GM23338 (cell line): ENCODE results near the gene ITGB5. TPM values are rescaled to one million over a fixed set of nuclear protein-coding genes. Genes with fewer than 3 reads are reported as not detected.

Experiments used
- ATAC-seq: fragments of 200-7000 bp; cut with Tn5 transposase; 3 replicates; pipeline ENCODE4 v1.9.1; 2020
- DNase-seq: peaks from one replicate; pipeline ENCODE4 v3.0.0-alpha.2; 2015; ENCODE audit warnings: low spot score
- H2AFZ ChIP-seq: fragments of 200-600 bp; sonication (generic); 2 replicates; pipeline ENCODE4 v1.8.0; 2016; ENCODE audit warnings: antibody characterized with exemption, mild to moderate bottlenecking, moderate library complexity
- H3F3A ChIP-seq: fragments of 200-600 bp; sonication (generic); replicated peaks from 2 replicates; pipeline ENCODE4 v1.8.0; 2017; ENCODE audit warnings: antibody characterized with exemption, mixed run types, low read depth
- H3K27ac ChIP-seq: fragments of 200-600 bp; sonication (generic); 2 replicates; pipeline ENCODE4 v1.6.1; 2016; ENCODE audit warnings: low read depth
- H3K27me3 ChIP-seq: fragments of 200-600 bp; sonication (generic); 2 replicates; pipeline ENCODE4 v1.8.0; 2016; ENCODE audit warnings: mild to moderate bottlenecking, mixed run types, moderate library complexity; ENCODE audit not compliant: insufficient read depth
- H3K36me3 ChIP-seq: fragments of 200-600 bp; sonication (generic); 2 replicates; pipeline ENCODE4 v1.8.0; 2016; ENCODE audit warnings: mild to moderate bottlenecking; ENCODE audit not compliant: insufficient read depth
- H3K4me1 ChIP-seq: fragments of 200-600 bp; sonication (generic); 2 replicates; pipeline ENCODE4 v1.8.0; 2016; ENCODE audit warnings: mild to moderate bottlenecking, moderate library complexity; ENCODE audit not compliant: insufficient read depth
- H3K4me2 ChIP-seq: fragments of 200-600 bp; sonication (generic); 2 replicates; pipeline ENCODE4 v1.7.1; 2017; ENCODE audit warnings: mixed run types
- H3K4me3 ChIP-seq: fragments of 200-600 bp; sonication (generic); 2 replicates; pipeline ENCODE4 v1.6.1; 2016; ENCODE audit warnings: mixed run types
- H3K79me2 ChIP-seq: fragments of 200-600 bp; sonication (generic); replicated peaks from 2 replicates; pipeline ENCODE4 v1.8.0; 2017; ENCODE audit warnings: mild to moderate bottlenecking; ENCODE audit not compliant: insufficient read depth
- H3K9me2 ChIP-seq: fragments of 200-600 bp; sonication (generic); 2 replicates; pipeline ENCODE4 v1.8.0; 2017; ENCODE audit not compliant: insufficient read depth
- H4K20me1 ChIP-seq: fragments of 200-600 bp; sonication (generic); replicated peaks from 2 replicates; pipeline ENCODE4 v1.8.0; 2017; ENCODE audit warnings: mild to moderate bottlenecking; ENCODE audit not compliant: insufficient read depth
- H3K27ac Mint-ChIP-seq: 2 replicates; pipeline ENCODE4 v1.8.0; 2020; ENCODE audit warnings: inconsistent platforms, mild to moderate bottlenecking, moderate library complexity, mixed read lengths
- H3K27me3 Mint-ChIP-seq: 3 replicates; pipeline ENCODE4 v1.8.0; 2022; ENCODE audit warnings: low read depth, mild to moderate bottlenecking, moderate library complexity, mixed read lengths, inconsistent platforms; ENCODE audit not compliant: insufficient read depth, poor library complexity
- H3K36me3 Mint-ChIP-seq: 3 replicates; pipeline ENCODE4 v1.8.0; 2021; ENCODE audit warnings: low read depth, mild to moderate bottlenecking, inconsistent platforms, moderate library complexity, mixed read lengths
- H3K4me1 Mint-ChIP-seq: 3 replicates; pipeline ENCODE4 v1.8.0; 2020; ENCODE audit warnings: mild to moderate bottlenecking, inconsistent platforms, mixed read lengths
- H3K4me3 Mint-ChIP-seq: 3 replicates; pipeline ENCODE4 v1.8.0; 2021; ENCODE audit warnings: moderate library complexity, mild to moderate bottlenecking, inconsistent platforms, mixed read lengths
- H3K9me3 Mint-ChIP-seq: 3 replicates; pipeline ENCODE4 v1.8.0; 2020; ENCODE audit warnings: moderate library complexity, mild to moderate bottlenecking, inconsistent platforms, mixed read lengths
- CREB1 ChIP-seq: fragments of 250-450 bp; sonication (Bioruptor Pico); IDR thresholded peaks from 2 replicates; pipeline ENCODE4 v1.5.0; 2020; ENCODE audit warnings: low read depth, mild to moderate bottlenecking, moderate library complexity
- ETS1 ChIP-seq: IDR thresholded peaks from 2 replicates; pipeline ENCODE4 v1.6.1; 2016; ENCODE audit warnings: antibody characterized with exemption
- EZH2 ChIP-seq: fragments of 200-600 bp; sonication (generic); IDR thresholded peaks from one replicate; pipeline ENCODE4 v1.8.0; 2017; ENCODE audit warnings: antibody characterized with exemption, mild to moderate bottlenecking, low read depth; ENCODE audit not compliant: unreplicated experiment
- EZH2phosphoT487 ChIP-seq: fragments of 200-600 bp; sonication (generic); IDR thresholded peaks from one replicate; pipeline ENCODE4 v1.8.1; 2018; ENCODE audit warnings: antibody characterized with exemption; ENCODE audit not compliant: unreplicated experiment
- JUNB ChIP-seq: IDR thresholded peaks from one replicate; pipeline ENCODE4 v1.6.1; 2016; ENCODE audit warnings: antibody characterized with exemption; ENCODE audit not compliant: unreplicated experiment
- NANOG ChIP-seq: IDR thresholded peaks from 2 replicates; pipeline ENCODE4 v1.6.1; 2016; ENCODE audit warnings: antibody characterized with exemption, borderline replicate concordance
- POLR2AphosphoS5 ChIP-seq: IDR thresholded peaks from 2 replicates; pipeline ENCODE4 v1.6.1; 2016; ENCODE audit warnings: antibody characterized with exemption, low read depth
- STAT1 ChIP-seq: IDR thresholded peaks from one replicate; pipeline ENCODE4 v1.6.1; 2016; ENCODE audit warnings: antibody characterized with exemption; ENCODE audit not compliant: unreplicated experiment
- ZNF114 ChIP-seq: fragments of 250-450 bp; sonication (Bioruptor Pico); IDR thresholded peaks from 2 replicates; pipeline ENCODE4 v1.5.0; 2020; ENCODE audit warnings: mild to moderate bottlenecking, moderate library complexity
- ZNF331 ChIP-seq: fragments of 250-450 bp; sonication (Bioruptor Pico); IDR thresholded peaks from 2 replicates; pipeline ENCODE4 v1.5.0; 2020; ENCODE audit warnings: low read depth, mild to moderate bottlenecking, moderate library complexity
- ZNF462 ChIP-seq: fragments of 250-450 bp; sonication (Bioruptor Pico); IDR thresholded peaks from 2 replicates; pipeline ENCODE4 v1.5.0; 2020; ENCODE audit warnings: mild to moderate bottlenecking, moderate library complexity
- polyA plus RNA-seq: library from polyadenylated mRNA; unstranded; fragments of >200 nt; fragmentation: Nextera tagmentation; extraction: Ambion mirVana; gene quantifications from 2 replicates; pipeline ENCODE4 v1.2.1, GENCODE V29; 2016
- total RNA-seq: library from RNA; depleted of rRNA; stranded (reverse); fragments of >200 nt; shearing (Covaris generic); gene quantifications from 2 replicates; pipeline ENCODE4 v1.2.3, GENCODE V29; 2014
- TF ChIP-seq, protein P1 (sequence below): IDR thresholded peaks from one replicate; pipeline ENCODE4 v1.6.1; 2018; ENCODE audit warnings: antibody characterized with exemption; ENCODE audit not compliant: unreplicated experiment
- TF ChIP-seq, protein P2 (sequence below), 2 experiments: fragments of 200-600 bp in 1 of 2; sonication (generic) in 1 of 2; conservative IDR thresholded peaks; 2 replicates each; pipeline versions ENCODE4 v1.5.1 to v1.6.1; 2016 to 2017; ENCODE audit warnings: antibody characterized with exemption in 2 of 2, low read depth in 2 of 2, mild to moderate bottlenecking in 2 of 2, moderate library complexity in 1 of 2

ITGB5 gene
- total and polyA plus RNA-seq, 2 experiments from 2014 or later = 68.2 to 269 TPM

DNA sequence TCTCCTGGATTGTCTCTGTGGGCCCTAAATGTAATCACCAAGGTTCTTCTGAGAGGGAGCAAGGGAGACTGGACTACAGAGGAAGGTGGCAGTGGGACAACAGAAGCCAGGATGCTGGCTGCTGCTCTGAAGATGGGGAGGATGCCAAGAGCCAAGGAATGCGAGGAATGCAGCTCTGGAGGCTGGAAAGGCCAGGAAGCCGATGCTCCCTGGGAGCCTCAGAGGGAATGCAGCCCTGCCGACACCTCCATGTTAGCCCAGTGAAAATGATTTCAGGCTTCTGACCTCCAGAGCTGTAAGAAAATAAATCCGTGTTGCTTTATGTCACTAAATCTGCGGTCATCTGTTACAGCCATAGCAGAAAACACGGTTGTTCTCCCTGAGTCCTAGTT, 112.8 kb downstream of the ITGB5 start:
- peak overlapping the region; percentile 5; the same call in 1 of the 2 replicates for H3K4me3 ChIP-seq
- H2AFZ ChIP-seq = no peak overlapping the region
- Mint-ChIP-seq H3K4me3 (no peak overlapping the region; the same call in 2 of the 3 replicates), H3K9me3 (no peaks in the 10 kb centered on the region), H3K27ac (peak overlapping the region; percentile 70), H3K4me1 (peaks cover 55% of the 10 kb centered on the region), H3K36me3 (peaks cover 62% of the 10 kb centered on the region), H3K27me3 (peaks cover 17% of the 10 kb centered on the region)
- peak; percentile 93 for DNase-seq
- no peaks in the 10 kb centered on the region; the same call in none of the 2 replicates for H4K20me1 ChIP-seq
- no peak for TF ChIP-seq ZNF331 (CRISPR knock-in tag)
- no peak for TF ChIP-seq JUNB
- peak; percentile 78; the same call in 1 of the 2 replicates for TF ChIP-seq ZNF462 (CRISPR knock-in tag)
- TF ChIP-seq, protein P1, sequence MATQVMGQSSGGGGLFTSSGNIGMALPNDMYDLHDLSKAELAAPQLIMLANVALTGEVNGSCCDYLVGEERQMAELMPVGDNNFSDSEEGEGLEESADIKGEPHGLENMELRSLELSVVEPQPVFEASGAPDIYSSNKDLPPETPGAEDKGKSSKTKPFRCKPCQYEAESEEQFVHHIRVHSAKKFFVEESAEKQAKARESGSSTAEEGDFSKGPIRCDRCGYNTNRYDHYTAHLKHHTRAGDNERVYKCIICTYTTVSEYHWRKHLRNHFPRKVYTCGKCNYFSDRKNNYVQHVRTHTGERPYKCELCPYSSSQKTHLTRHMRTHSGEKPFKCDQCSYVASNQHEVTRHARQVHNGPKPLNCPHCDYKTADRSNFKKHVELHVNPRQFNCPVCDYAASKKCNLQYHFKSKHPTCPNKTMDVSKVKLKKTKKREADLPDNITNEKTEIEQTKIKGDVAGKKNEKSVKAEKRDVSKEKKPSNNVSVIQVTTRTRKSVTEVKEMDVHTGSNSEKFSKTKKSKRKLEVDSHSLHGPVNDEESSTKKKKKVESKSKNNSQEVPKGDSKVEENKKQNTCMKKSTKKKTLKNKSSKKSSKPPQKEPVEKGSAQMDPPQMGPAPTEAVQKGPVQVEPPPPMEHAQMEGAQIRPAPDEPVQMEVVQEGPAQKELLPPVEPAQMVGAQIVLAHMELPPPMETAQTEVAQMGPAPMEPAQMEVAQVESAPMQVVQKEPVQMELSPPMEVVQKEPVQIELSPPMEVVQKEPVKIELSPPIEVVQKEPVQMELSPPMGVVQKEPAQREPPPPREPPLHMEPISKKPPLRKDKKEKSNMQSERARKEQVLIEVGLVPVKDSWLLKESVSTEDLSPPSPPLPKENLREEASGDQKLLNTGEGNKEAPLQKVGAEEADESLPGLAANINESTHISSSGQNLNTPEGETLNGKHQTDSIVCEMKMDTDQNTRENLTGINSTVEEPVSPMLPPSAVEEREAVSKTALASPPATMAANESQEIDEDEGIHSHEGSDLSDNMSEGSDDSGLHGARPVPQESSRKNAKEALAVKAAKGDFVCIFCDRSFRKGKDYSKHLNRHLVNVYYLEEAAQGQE = no peak
- TF ChIP-seq STAT1 = no peak
- TF ChIP-seq EZH2 = no peak
- TF ChIP-seq, protein P2, sequence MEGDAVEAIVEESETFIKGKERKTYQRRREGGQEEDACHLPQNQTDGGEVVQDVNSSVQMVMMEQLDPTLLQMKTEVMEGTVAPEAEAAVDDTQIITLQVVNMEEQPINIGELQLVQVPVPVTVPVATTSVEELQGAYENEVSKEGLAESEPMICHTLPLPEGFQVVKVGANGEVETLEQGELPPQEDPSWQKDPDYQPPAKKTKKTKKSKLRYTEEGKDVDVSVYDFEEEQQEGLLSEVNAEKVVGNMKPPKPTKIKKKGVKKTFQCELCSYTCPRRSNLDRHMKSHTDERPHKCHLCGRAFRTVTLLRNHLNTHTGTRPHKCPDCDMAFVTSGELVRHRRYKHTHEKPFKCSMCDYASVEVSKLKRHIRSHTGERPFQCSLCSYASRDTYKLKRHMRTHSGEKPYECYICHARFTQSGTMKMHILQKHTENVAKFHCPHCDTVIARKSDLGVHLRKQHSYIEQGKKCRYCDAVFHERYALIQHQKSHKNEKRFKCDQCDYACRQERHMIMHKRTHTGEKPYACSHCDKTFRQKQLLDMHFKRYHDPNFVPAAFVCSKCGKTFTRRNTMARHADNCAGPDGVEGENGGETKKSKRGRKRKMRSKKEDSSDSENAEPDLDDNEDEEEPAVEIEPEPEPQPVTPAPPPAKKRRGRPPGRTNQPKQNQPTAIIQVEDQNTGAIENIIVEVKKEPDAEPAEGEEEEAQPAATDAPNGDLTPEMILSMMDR (conservative IDR thresholded peaks at IDR 0.05; ENCODE audit: low read depth in 2 of 2) = no peak
- TF ChIP-seq POLR2AphosphoS5 = 0 out of 2 replicates have a peak, but pooled peaks have one; percentile 16
- TF ChIP-seq ZNF114 (CRISPR knock-in tag) = 0 out of 2 replicates have a peak, but pooled peaks have one; percentile 66
- TF ChIP-seq EZH2phosphoT487 = no peak
- TF ChIP-seq ETS1 = 0 out of 2 replicates have a peak, but pooled peaks have one; percentile 46
- no peak for TF ChIP-seq NANOG
- no peak for TF ChIP-seq CREB1 (CRISPR knock-in tag)
- H3K27ac ChIP-seq = peak overlapping the region; percentile 95
- H3K79me2 ChIP-seq = peaks cover 8% of the 10 kb centered on the region; the same call in 1 of the 2 replicates
- H3K27me3 ChIP-seq = no peaks in the 10 kb centered on the region
- peak overlapping the region; percentile 40; the same call in 1 of the 2 replicates for H3K4me2 ChIP-seq
- peak; percentile 92 for ATAC-seq
- H3K9me2 ChIP-seq = no peaks in the 10 kb centered on the region
- peaks cover 19% of the 10 kb centered on the region for H3K4me1 ChIP-seq
- peaks cover 2% of the 10 kb centered on the region; the same call in 1 of the 2 replicates for H3K36me3 ChIP-seq
- H3F3A ChIP-seq = 0 out of 2 replicates have a peak, but pooled peaks cover 11% of the 10 kb centered on the region
